OCI-LY7 (cell line): Measurements from ENCODE around the gene BTG2. TPM values are rescaled to one million over a fixed set of nuclear protein-coding genes. Genes with fewer than 3 reads are reported as not detected.
A peak's percentile ranks its signal among the peaks of the same experiment; 100 is the strongest.

ENCODE experiments used
- BruUV-seq: library from RNA; stranded (reverse); fragments of 400-500 nt; replicated peaks from 2 replicates; lab custom pipeline; 2021; lab: Mats Ljungman, UMichigan
- CTCF ChIA-PET: fragments of 300-600 bp; sonication (Branson Sonifier 250); formaldehyde crosslinking; loops from one replicate; lab custom pipeline; 2022; ENCODE audit warnings: antibody characterized with exemption; ENCODE audit not compliant: unreplicated experiment; lab: Charles Lee
- POLR2A ChIA-PET: fragments of 300-600 bp; sonication (Branson Sonifier 250); formaldehyde crosslinking; loops from one replicate; lab custom pipeline; 2022; ENCODE audit warnings: antibody characterized with exemption; lab: Charles Lee
- DNase-seq: peaks from one replicate; pipeline ENCODE4 v3.0.0-alpha.2; 2015; ENCODE audit warnings: low spot score
- H2AFZ ChIP-seq: fragments of 200-600 bp; sonication (generic), shearing (Covaris generic); 2 replicates; pipeline ENCODE4 v1.6.1; 2014; ENCODE audit warnings: mild to moderate bottlenecking, antibody characterized with exemption, low read length, moderate library complexity
- H3K27ac ChIP-seq: fragments of 200-600 bp; sonication (generic); 2 replicates; pipeline ENCODE4 v1.5.1; 2014; ENCODE audit warnings: mixed run types, low read depth, mild to moderate bottlenecking, moderate library complexity, low read length, inconsistent platforms; ENCODE audit not compliant: poor library complexity, severe bottlenecking
- H3K36me3 ChIP-seq: fragments of 200-600 bp; sonication (generic); 2 replicates; pipeline ENCODE4 v1.6.1; 2014; ENCODE audit warnings: mild to moderate bottlenecking, antibody characterized with exemption, low read length, moderate library complexity, mixed read lengths; ENCODE audit not compliant: insufficient read depth
- H3K4me1 ChIP-seq: fragments of 200-600 bp; sonication (generic); 2 replicates; pipeline ENCODE4 v1.5.1; 2014; ENCODE audit warnings: mild to moderate bottlenecking, low read length; ENCODE audit not compliant: insufficient read depth, poor library complexity, severe bottlenecking
- H3K4me2 ChIP-seq: fragments of 200-600 bp; sonication (generic); 2 replicates; pipeline ENCODE4 v1.6.1; 2014; ENCODE audit warnings: mild to moderate bottlenecking, low read length
- H3K4me3 ChIP-seq: fragments of 200-600 bp; sonication (generic); 2 replicates; pipeline ENCODE4 v1.5.1; 2014; ENCODE audit warnings: mild to moderate bottlenecking, low read depth, low read length; ENCODE audit not compliant: poor library complexity, severe bottlenecking
- H3K79me2 ChIP-seq: fragments of 200-600 bp; sonication (generic); 2 replicates; pipeline ENCODE4 v1.6.1; 2016; ENCODE audit warnings: low read depth, mild to moderate bottlenecking, low read length, moderate library complexity, mixed read lengths; ENCODE audit not compliant: insufficient read depth
- H3K9me2 ChIP-seq: fragments of 200-600 bp; sonication (generic); 2 replicates; pipeline ENCODE4 v1.6.1; 2016; ENCODE audit warnings: mild to moderate bottlenecking, low read length, mixed read lengths; ENCODE audit not compliant: insufficient read depth
- H3K9me3 ChIP-seq: fragments of 200-600 bp; sonication (generic); 2 replicates; pipeline ENCODE4 v1.6.1; 2014; ENCODE audit warnings: mild to moderate bottlenecking, mixed run types, low read length, mixed read lengths
- H4K20me1 ChIP-seq: fragments of 200-600 bp; sonication (generic); 2 replicates; pipeline ENCODE4 v1.6.1; 2014; ENCODE audit warnings: mild to moderate bottlenecking, antibody characterized with exemption, low read length, moderate library complexity, mixed read lengths; ENCODE audit not compliant: insufficient read depth
- CTCF ChIP-seq: fragments of 200-600 bp; sonication (generic); conservative IDR thresholded peaks from 2 replicates; pipeline ENCODE4 v1.5.1; 2014; ENCODE audit warnings: mild to moderate bottlenecking, antibody characterized with exemption, low read length, moderate library complexity, mixed read lengths
- EZH2phosphoT487 ChIP-seq: fragments of 200-600 bp; sonication (generic); IDR thresholded peaks from 2 replicates; pipeline ENCODE4 v1.6.1; 2018; ENCODE audit warnings: low read depth, borderline replicate concordance, mild to moderate bottlenecking, mixed run types, antibody characterized with exemption, low read length, moderate library complexity, mixed read lengths
- intact Hi-C: fragments of 100-400 bp; cut with micrococcal nuclease; formaldehyde crosslinking; loops from one replicate; pipeline ENCODE4 v1.10.0; 2022; ENCODE audit not compliant: unreplicated experiment
- total RNA-seq, 2 experiments: library from RNA; depleted of rRNA in 1 of 2; stranded (reverse); fragments of >200 nt in 1 of 2; shearing (Covaris generic) in 1 of 2; gene quantifications; 2 replicates each; pipeline ENCODE4 v1.2.3, GENCODE V29; 2014 to 2022

The BTG2 gene
- total RNA-seq, 2 experiments from 2014 or later = 99.5 to 156 TPM

DNA sequence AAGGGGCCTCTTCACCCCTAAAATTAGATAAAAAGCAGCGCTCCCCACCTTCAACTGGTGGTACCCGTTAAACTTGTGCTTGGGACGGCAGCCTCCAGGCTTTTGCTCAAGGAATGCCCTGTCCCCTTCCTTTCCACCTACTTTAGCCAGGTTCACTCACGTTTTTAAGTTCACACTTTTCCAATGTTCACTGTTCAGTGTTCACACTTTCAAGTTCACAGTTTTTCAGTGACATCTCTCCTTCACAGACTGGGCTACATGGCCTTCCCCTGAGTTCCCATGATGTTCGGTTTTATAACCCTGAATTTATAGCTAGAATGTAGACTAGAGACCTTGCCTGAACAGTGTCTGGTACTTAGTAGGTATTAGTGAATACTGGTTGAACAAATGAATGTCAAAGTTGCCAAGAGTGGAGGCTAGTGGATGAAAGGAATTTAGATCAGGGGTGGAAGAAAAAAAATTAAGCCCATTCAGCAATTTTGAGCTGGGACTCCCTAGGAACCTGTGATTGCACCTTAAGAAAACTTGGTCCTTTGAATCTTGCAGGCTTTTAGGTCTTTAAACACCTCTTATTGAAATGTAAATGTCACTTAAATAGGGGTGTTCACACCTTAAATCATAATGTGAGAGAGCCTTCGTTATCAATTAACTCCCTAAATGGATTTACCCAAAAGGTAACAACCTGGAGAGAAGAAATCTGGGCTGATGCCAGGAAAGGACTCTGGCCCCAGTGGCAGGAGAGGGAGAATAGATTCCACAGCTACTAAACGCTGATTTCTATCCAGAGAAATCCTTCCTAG lies 12.3 kb downstream of the BTG2 start:
- no TSS peak for BruUV-seq

GRCh38 chr1:203318229-203318517 lies 12.9 kb downstream of the BTG2 start:
- intact Hi-C loops = no loop called here
- Histone ChIP-seq H2AFZ (no peak overlapping the region), H3K4me2 (no peak overlapping the region), H3K9me2 (no peaks in the 10 kb centered on the region), H3K27ac (no peak overlapping the region), H3K36me3 (peaks cover 15% of the 10 kb centered on the region), H3K4me1 (peaks cover 75% of the 10 kb centered on the region), H3K79me2 (peaks cover 47% of the 10 kb centered on the region; the same call in 1 of the 2 replicates), H3K9me3 (no peaks in the 10 kb centered on the region), H3K4me3 (no peak overlapping the region), H4K20me1 (no peaks in the 10 kb centered on the region)
- TF ChIP-seq CTCF (no peak), EZH2phosphoT487 (no peak)
- CTCF ChIA-PET = interaction anchor here (1.1 kb wide), 1 partner anchor 11 kb away, joined by 5 read pairs; no protein-coding TSS in a partner anchor
- POLR2A ChIA-PET = interaction anchor here (0.6 to 12.9 kb wide), 7 partner anchors 9 to 437 kb away, joined by 3 to 309 read pairs (median 3); partner anchors contain the start of gene BTG2
- no peak for DNase-seq
- BruUV-seq = no TSS peak

More for the DNA sequence above, 12.3 kb downstream of the BTG2 start:
- intact Hi-C loops = no loop called here
- Histone ChIP-seq H3K4me1 (peaks cover 75% of the 10 kb centered on the region), H2AFZ (no peak overlapping the region), H3K27ac (peak overlapping the region; percentile 22), H4K20me1 (no peaks in the 10 kb centered on the region), H3K4me3 (no peak overlapping the region), H3K4me2 (0 out of 2 replicates have a peak overlapping the region, but pooled peaks have one; percentile 0), H3K36me3 (peaks cover 18% of the 10 kb centered on the region), H3K9me3 (no peaks in the 10 kb centered on the region), H3K79me2 (peaks cover 42% of the 10 kb centered on the region; the same call in 1 of the 2 replicates), H3K9me2 (no peaks in the 10 kb centered on the region)
- CTCF ChIA-PET = interaction anchor here (1.1 kb wide), 1 partner anchor 10 kb away, joined by 5 read pairs; no protein-coding TSS in a partner anchor
- TF ChIP-seq EZH2phosphoT487 (no peak), CTCF (no peak)
- DNase-seq = no peak
- POLR2A ChIA-PET = interaction anchor here (0.6 to 12.9 kb wide), 9 partner anchors 8 to 437 kb away, joined by 3 to 309 read pairs (median 3); partner anchors contain the start of gene BTG2
